Smooth muscle cell (in vitro differentiated cells): ENCODE data around the gene SGSM1. TPM values are rescaled to one million over a fixed set of nuclear protein-coding genes. Genes with fewer than 3 reads are reported as not detected.

Source experiments
- DNase-seq: peaks from one replicate; lab custom pipeline; 2025; ENCODE audit not compliant: unreplicated experiment; lab: John Stamatoyannopoulos, UW
- H2AFZ ChIP-seq: fragments of 200-600 bp; sonication (generic); 2 replicates; pipeline ENCODE4 v1.6.0; 2016; ENCODE audit warnings: antibody characterized with exemption, low read depth, mild to moderate bottlenecking
- H3F3A ChIP-seq: fragments of 200-600 bp; sonication (generic); 2 replicates; pipeline ENCODE4 v1.6.0; 2017; ENCODE audit warnings: antibody characterized with exemption, low read depth
- H3K27ac ChIP-seq: fragments of 200-600 bp; sonication (generic); 2 replicates; pipeline ENCODE4 v1.5.1; 2016; ENCODE audit warnings: low read depth, mild to moderate bottlenecking
- H3K27me3 ChIP-seq: fragments of 200-600 bp; sonication (generic); 2 replicates; pipeline ENCODE4 v1.6.1; 2016; ENCODE audit warnings: low read depth, mild to moderate bottlenecking
- H3K36me3 ChIP-seq: fragments of 200-600 bp; sonication (generic); 2 replicates; pipeline ENCODE4 v1.5.1; 2016; ENCODE audit warnings: low read depth
- H3K4me1 ChIP-seq: fragments of 200-600 bp; sonication (generic); 2 replicates; pipeline ENCODE4 v1.5.1; 2016; ENCODE audit warnings: low read depth
- H3K4me2 ChIP-seq: fragments of 200-600 bp; sonication (generic); 2 replicates; pipeline ENCODE4 v1.6.0; 2016; ENCODE audit warnings: mild to moderate bottlenecking
- H3K4me3 ChIP-seq: fragments of 200-600 bp; sonication (generic); 2 replicates; pipeline ENCODE4 v1.5.1; 2016; ENCODE audit warnings: mild to moderate bottlenecking
- H3K79me2 ChIP-seq: fragments of 200-600 bp; sonication (generic); 2 replicates; pipeline ENCODE4 v1.6.0; 2016; ENCODE audit warnings: low read depth, mild to moderate bottlenecking
- H3K9ac ChIP-seq: fragments of 200-600 bp; sonication (generic); 2 replicates; pipeline ENCODE4 v1.6.0; 2016; ENCODE audit warnings: low read depth
- H3K9me3 ChIP-seq: fragments of 200-600 bp; sonication (generic); replicated peaks from 2 replicates; pipeline ENCODE4 v1.5.1; 2016; ENCODE audit warnings: low read depth
- H4K20me1 ChIP-seq: fragments of 200-600 bp; sonication (generic); 2 replicates; pipeline ENCODE4 v1.6.0; 2016; ENCODE audit warnings: low read depth
- CTCF ChIP-seq: fragments of 200-600 bp; sonication (generic); IDR thresholded peaks from 2 replicates; pipeline ENCODE4 v1.5.1; 2017; ENCODE audit warnings: borderline replicate concordance, mild to moderate bottlenecking, antibody characterized with exemption; ENCODE audit not compliant: insufficient read depth, poor library complexity, severe bottlenecking
- WGBS: methylation state at CpG from one replicate; pipeline ENCODE4 v1.1.7; 2016; ENCODE audit warnings: low lambda C conversion rate; 5-methylcytosine and 5-hydroxymethylcytosine counted together
- polyA plus RNA-seq: library from polyadenylated mRNA; unstranded; fragments of >200 nt; fragmentation: Nextera tagmentation; extraction: Ambion mirVana; gene quantifications from 2 replicates; pipeline ENCODE4 v1.2.1, GENCODE V29; 2016
- total RNA-seq: library from RNA; depleted of rRNA; stranded (reverse); fragments of >200 nt; gene quantifications from 2 replicates; pipeline ENCODE4 v1.2.3, GENCODE V29; 2014

Gene SGSM1
- total and polyA plus RNA-seq, 2 experiments from 2014 or later = 0.18 TPM; not detected in 1

- no peaks in the 10 kb centered on the region for H3K36me3 ChIP-seq
- no peak overlapping the region for H3K9ac ChIP-seq
- no peak for DNase-seq
- no peaks in the 10 kb centered on the region for H3K27me3 ChIP-seq
- no peak for TF ChIP-seq CTCF
- no peak overlapping the region for H2AFZ ChIP-seq
- H3K9me3 ChIP-seq = no peaks in the 10 kb centered on the region
- H3K4me2 ChIP-seq = no peak overlapping the region
- no peaks in the 10 kb centered on the region for H4K20me1 ChIP-seq
- no peak overlapping the region for H3K27ac ChIP-seq
- no peaks in the 10 kb centered on the region for H3F3A ChIP-seq
- 79% methylated on average over 13 of the region's 13 CpGs for WGBS
- no peak overlapping the region for H3K4me3 ChIP-seq
- no peaks in the 10 kb centered on the region for H3K4me1 ChIP-seq
- H3K79me2 ChIP-seq = no peaks in the 10 kb centered on the region
Observed at GRCh38 chr22:24845041-24845898, 39.3 kb downstream of the SGSM1 start.

- Histone ChIP-seq H3K4me2 (no peak overlapping the region), H4K20me1 (no peaks in the 10 kb centered on the region), H3K9me3 (no peaks in the 10 kb centered on the region), H2AFZ (no peak overlapping the region), H3K27me3 (no peaks in the 10 kb centered on the region), H3F3A (no peaks in the 10 kb centered on the region), H3K27ac (no peak overlapping the region), H3K9ac (no peak overlapping the region), H3K79me2 (no peaks in the 10 kb centered on the region), H3K36me3 (no peaks in the 10 kb centered on the region), H3K4me1 (no peaks in the 10 kb centered on the region), H3K4me3 (no peak overlapping the region)
- TF ChIP-seq CTCF = no peak
- WGBS = 97% methylated on average over 14 of the region's 14 CpGs
- no peak for DNase-seq
Observed at GRCh38 chr22:24847490-24847889, 41.5 kb downstream of the SGSM1 start.

- Histone ChIP-seq H2AFZ (no peak overlapping the region), H4K20me1 (no peaks in the 10 kb centered on the region), H3F3A (no peaks in the 10 kb centered on the region), H3K4me3 (no peak overlapping the region), H3K4me2 (no peak overlapping the region), H3K27ac (no peak overlapping the region), H3K36me3 (no peaks in the 10 kb centered on the region), H3K79me2 (no peaks in the 10 kb centered on the region), H3K9me3 (no peaks in the 10 kb centered on the region), H3K9ac (no peak overlapping the region), H3K27me3 (no peaks in the 10 kb centered on the region), H3K4me1 (no peaks in the 10 kb centered on the region)
- DNase-seq = no peak
- 88% methylated on average over 4 of the region's 4 CpGs for WGBS
- no peak for TF ChIP-seq CTCF
Observed at GRCh38 chr22:24848559-24849168, 42.7 kb downstream of the SGSM1 start.

DNA sequence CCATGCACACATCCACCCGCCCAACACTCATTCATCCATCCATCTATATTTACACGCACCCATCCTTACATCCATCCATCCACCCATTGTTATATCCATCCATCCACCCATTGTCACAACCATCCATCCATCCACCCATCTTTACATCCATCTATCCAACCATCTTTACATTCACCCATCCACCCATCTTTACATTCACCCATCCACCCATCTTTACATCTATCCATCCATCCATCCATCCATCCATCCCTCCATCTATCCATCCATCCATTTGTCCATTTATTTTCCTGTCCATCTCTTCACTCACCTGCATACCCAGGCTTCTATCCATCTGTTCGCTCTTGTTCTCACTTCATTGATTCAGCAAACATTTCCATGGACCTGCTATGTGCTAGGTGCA is 49.8 kb downstream of the SGSM1 start:
- DNase-seq = no peak
- Histone ChIP-seq H2AFZ (no peak overlapping the region), H3K4me2 (no peak overlapping the region), H3K27me3 (no peaks in the 10 kb centered on the region), H3K4me3 (no peak overlapping the region), H3K79me2 (no peaks in the 10 kb centered on the region), H3K4me1 (no peaks in the 10 kb centered on the region), H3K9ac (no peak overlapping the region), H4K20me1 (no peaks in the 10 kb centered on the region), H3K9me3 (no peaks in the 10 kb centered on the region), H3K27ac (no peak overlapping the region), H3F3A (no peaks in the 10 kb centered on the region), H3K36me3 (no peaks in the 10 kb centered on the region)
- WGBS = 86% methylated on average over 3 of the region's 3 CpGs
- TF ChIP-seq CTCF = no peak
